A549 (cell line): ENCODE results near the gene CCDC188.

Source experiments
- CEBPB ChIP-seq, 2 experiments: fragments of >200 bp in 1 of 2; sonication (Bioruptor Twin) in 1 of 2; formaldehyde crosslinking in 1 of 2; IDR thresholded peaks; 2 replicates each; pipeline ENCODE4 v1.6.1; 2012 to 2016
- CHD2 ChIP-seq: fragments of 150-350 bp; IDR thresholded peaks from 2 replicates; pipeline ENCODE4 v1.6.1; 2014; ENCODE audit warnings: low read length; ENCODE audit not compliant: partially characterized antibody
- CTCF ChIP-seq: fragments of >200 bp; sonication (Bioruptor Twin); formaldehyde crosslinking; IDR thresholded peaks from 3 replicates; pipeline ENCODE4 v1.5.1; 2016
- E2F6 ChIP-seq: IDR thresholded peaks from 2 replicates; pipeline ENCODE4 v1.6.1; 2012; ENCODE audit warnings: low read depth, borderline replicate concordance
- ESRRA ChIP-seq: fragments of 150-350 bp; IDR thresholded peaks from 2 replicates; pipeline ENCODE4 v1.6.1; 2014; ENCODE audit warnings: mild to moderate bottlenecking, low read length, borderline replicate concordance
- POLR2A ChIP-seq: IDR thresholded peaks from 2 replicates; pipeline ENCODE4 v1.6.1; 2012; ENCODE audit warnings: mild to moderate bottlenecking, low read length
- SREBF2 ChIP-seq: fragments of 450-650 bp; IDR thresholded peaks from 2 replicates; pipeline ENCODE4 v1.6.1; 2014; ENCODE audit warnings: mild to moderate bottlenecking, moderate library complexity
- TF ChIP-seq, protein P1 (sequence below): fragments of 200-600 bp; sonication (generic); IDR thresholded peaks from 2 replicates; pipeline ENCODE4 v1.6.1; 2016; ENCODE audit warnings: antibody characterized with exemption, mild to moderate bottlenecking, moderate library complexity

GRCh38 chr22:20107951-20108756 is 42.7 kb downstream of the CCDC188 start:
- TF ChIP-seq CTCF: no peak
- TF ChIP-seq E2F6: no peak
- no peak for TF ChIP-seq SREBF2
- TF ChIP-seq, protein P1, sequence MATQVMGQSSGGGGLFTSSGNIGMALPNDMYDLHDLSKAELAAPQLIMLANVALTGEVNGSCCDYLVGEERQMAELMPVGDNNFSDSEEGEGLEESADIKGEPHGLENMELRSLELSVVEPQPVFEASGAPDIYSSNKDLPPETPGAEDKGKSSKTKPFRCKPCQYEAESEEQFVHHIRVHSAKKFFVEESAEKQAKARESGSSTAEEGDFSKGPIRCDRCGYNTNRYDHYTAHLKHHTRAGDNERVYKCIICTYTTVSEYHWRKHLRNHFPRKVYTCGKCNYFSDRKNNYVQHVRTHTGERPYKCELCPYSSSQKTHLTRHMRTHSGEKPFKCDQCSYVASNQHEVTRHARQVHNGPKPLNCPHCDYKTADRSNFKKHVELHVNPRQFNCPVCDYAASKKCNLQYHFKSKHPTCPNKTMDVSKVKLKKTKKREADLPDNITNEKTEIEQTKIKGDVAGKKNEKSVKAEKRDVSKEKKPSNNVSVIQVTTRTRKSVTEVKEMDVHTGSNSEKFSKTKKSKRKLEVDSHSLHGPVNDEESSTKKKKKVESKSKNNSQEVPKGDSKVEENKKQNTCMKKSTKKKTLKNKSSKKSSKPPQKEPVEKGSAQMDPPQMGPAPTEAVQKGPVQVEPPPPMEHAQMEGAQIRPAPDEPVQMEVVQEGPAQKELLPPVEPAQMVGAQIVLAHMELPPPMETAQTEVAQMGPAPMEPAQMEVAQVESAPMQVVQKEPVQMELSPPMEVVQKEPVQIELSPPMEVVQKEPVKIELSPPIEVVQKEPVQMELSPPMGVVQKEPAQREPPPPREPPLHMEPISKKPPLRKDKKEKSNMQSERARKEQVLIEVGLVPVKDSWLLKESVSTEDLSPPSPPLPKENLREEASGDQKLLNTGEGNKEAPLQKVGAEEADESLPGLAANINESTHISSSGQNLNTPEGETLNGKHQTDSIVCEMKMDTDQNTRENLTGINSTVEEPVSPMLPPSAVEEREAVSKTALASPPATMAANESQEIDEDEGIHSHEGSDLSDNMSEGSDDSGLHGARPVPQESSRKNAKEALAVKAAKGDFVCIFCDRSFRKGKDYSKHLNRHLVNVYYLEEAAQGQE: no peak
- TF ChIP-seq POLR2A: no peak
- TF ChIP-seq ESRRA: no peak
- TF ChIP-seq CEBPB (IDR thresholded peaks at IDR 0.05): no peak
- no peak for TF ChIP-seq CHD2
